Neural progenitor cell (in vitro differentiated cells): ENCODE data around the gene WDR48. TPM values are rescaled to one million over a fixed set of nuclear protein-coding genes. Genes with fewer than 3 reads are reported as not detected.

Experiments
- DNase-seq: peaks from one replicate; pipeline ENCODE4 v3.0.0-alpha.2; 2016; ENCODE audit warnings: low spot score
- H2AFZ ChIP-seq: fragments of 200-600 bp; sonication (generic); replicated peaks from 2 replicates; pipeline ENCODE4 v1.6.1; 2016; ENCODE audit warnings: antibody characterized with exemption
- H3F3A ChIP-seq: fragments of 200-600 bp; sonication (generic); 2 replicates; pipeline ENCODE4 v1.6.1; 2016; ENCODE audit warnings: antibody characterized with exemption, low read depth
- H3K27ac ChIP-seq: fragments of 200-600 bp; sonication (generic); 2 replicates; pipeline ENCODE4 v1.5.1; 2016; ENCODE audit warnings: mild to moderate bottlenecking
- H3K27me3 ChIP-seq: fragments of 200-600 bp; sonication (generic); 2 replicates; pipeline ENCODE4 v1.6.1; 2016; ENCODE audit warnings: mild to moderate bottlenecking, moderate library complexity
- H3K36me3 ChIP-seq: fragments of 200-600 bp; sonication (generic); 2 replicates; pipeline ENCODE4 v1.5.1; 2016
- H3K4me1 ChIP-seq: fragments of 200-600 bp; sonication (generic); 2 replicates; pipeline ENCODE4 v1.6.1; 2016; ENCODE audit warnings: mixed run types
- H3K4me2 ChIP-seq: fragments of 200-600 bp; sonication (generic); 2 replicates; pipeline ENCODE4 v1.6.1; 2016
- H3K4me3 ChIP-seq: fragments of 200-600 bp; sonication (generic); 2 replicates; pipeline ENCODE4 v1.5.1; 2016
- H3K79me2 ChIP-seq: fragments of 200-600 bp; sonication (generic); 2 replicates; pipeline ENCODE4 v1.6.1; 2016; ENCODE audit warnings: low read depth
- H3K9ac ChIP-seq: fragments of 200-600 bp; sonication (generic); 2 replicates; pipeline ENCODE4 v1.6.1; 2016
- H3K9me3 ChIP-seq: fragments of 200-600 bp; sonication (generic); 2 replicates; pipeline ENCODE4 v1.5.1; 2016; ENCODE audit warnings: low read depth
- H4K20me1 ChIP-seq: fragments of 200-600 bp; sonication (generic); 2 replicates; pipeline ENCODE4 v1.6.1; 2016; ENCODE audit warnings: low read depth
- H3K27ac Mint-ChIP-seq: 3 replicates; pipeline ENCODE4 v1.8.0; 2021; ENCODE audit warnings: mixed read lengths
- H3K27me3 Mint-ChIP-seq: 2 replicates; pipeline ENCODE4 v1.8.0; 2022; ENCODE audit warnings: low read depth, mild to moderate bottlenecking, inconsistent platforms, moderate library complexity, mixed read lengths; ENCODE audit not compliant: insufficient read depth
- H3K36me3 Mint-ChIP-seq: 3 replicates; pipeline ENCODE4 v1.8.0; 2021; ENCODE audit warnings: mixed read lengths
- H3K4me1 Mint-ChIP-seq: 3 replicates; pipeline ENCODE4 v1.8.0; 2021; ENCODE audit warnings: mixed read lengths
- H3K4me3 Mint-ChIP-seq: 3 replicates; pipeline ENCODE4 v1.8.0; 2021; ENCODE audit warnings: mild to moderate bottlenecking, moderate library complexity, mixed read lengths
- H3K9me3 Mint-ChIP-seq: 3 replicates; pipeline ENCODE4 v1.8.0; 2020; ENCODE audit warnings: mixed read lengths
- EZH2 ChIP-seq: fragments of 200-600 bp; sonication (generic); IDR thresholded peaks from 2 replicates; pipeline ENCODE4 v1.6.1; 2017; ENCODE audit warnings: antibody characterized with exemption, mild to moderate bottlenecking, moderate library complexity
- EZH2phosphoT487 ChIP-seq: fragments of 200-600 bp; sonication (generic); IDR thresholded peaks from 2 replicates; pipeline ENCODE4 v1.6.1; 2017; ENCODE audit warnings: antibody characterized with exemption
- total RNA-seq: library from RNA; depleted of rRNA; stranded (reverse); fragments of >200 nt; gene quantifications from 2 replicates; pipeline ENCODE4 v1.2.3, GENCODE V29; 2015; ENCODE audit warnings: low replicate concordance
- TF ChIP-seq, protein P1 (sequence below): fragments of 200-600 bp; sonication (generic); IDR thresholded peaks from 2 replicates; pipeline ENCODE4 v1.5.1; 2017; ENCODE audit warnings: antibody characterized with exemption, mild to moderate bottlenecking

WDR48 gene
- total RNA-seq, 1 donor from 2014 or later, result 127 TPM

GRCh38 chr3:39082666-39083313 is 31.0 kb downstream of the WDR48 start:
- DNase-seq, result no peak
- TF ChIP-seq EZH2, result no peak
- TF ChIP-seq, protein P1, sequence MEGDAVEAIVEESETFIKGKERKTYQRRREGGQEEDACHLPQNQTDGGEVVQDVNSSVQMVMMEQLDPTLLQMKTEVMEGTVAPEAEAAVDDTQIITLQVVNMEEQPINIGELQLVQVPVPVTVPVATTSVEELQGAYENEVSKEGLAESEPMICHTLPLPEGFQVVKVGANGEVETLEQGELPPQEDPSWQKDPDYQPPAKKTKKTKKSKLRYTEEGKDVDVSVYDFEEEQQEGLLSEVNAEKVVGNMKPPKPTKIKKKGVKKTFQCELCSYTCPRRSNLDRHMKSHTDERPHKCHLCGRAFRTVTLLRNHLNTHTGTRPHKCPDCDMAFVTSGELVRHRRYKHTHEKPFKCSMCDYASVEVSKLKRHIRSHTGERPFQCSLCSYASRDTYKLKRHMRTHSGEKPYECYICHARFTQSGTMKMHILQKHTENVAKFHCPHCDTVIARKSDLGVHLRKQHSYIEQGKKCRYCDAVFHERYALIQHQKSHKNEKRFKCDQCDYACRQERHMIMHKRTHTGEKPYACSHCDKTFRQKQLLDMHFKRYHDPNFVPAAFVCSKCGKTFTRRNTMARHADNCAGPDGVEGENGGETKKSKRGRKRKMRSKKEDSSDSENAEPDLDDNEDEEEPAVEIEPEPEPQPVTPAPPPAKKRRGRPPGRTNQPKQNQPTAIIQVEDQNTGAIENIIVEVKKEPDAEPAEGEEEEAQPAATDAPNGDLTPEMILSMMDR, result no peak
- no peak for TF ChIP-seq EZH2phosphoT487
- no peaks in the 10 kb centered on the region for H4K20me1 ChIP-seq
- no peak overlapping the region for H2AFZ ChIP-seq
- H3K27ac ChIP-seq, result no peak overlapping the region
- Mint-ChIP-seq H3K36me3 (peaks cover 25% of the 10 kb centered on the region), H3K9me3 (no peaks in the 10 kb centered on the region), H3K27me3 (no peaks in the 10 kb centered on the region), H3K4me3 (no peak overlapping the region), H3K27ac (no peak overlapping the region), H3K4me1 (no peaks in the 10 kb centered on the region)
- no peak overlapping the region for H3K4me3 ChIP-seq
- no peaks in the 10 kb centered on the region for H3F3A ChIP-seq
- H3K4me1 ChIP-seq, result no peaks in the 10 kb centered on the region
- no peaks in the 10 kb centered on the region for H3K27me3 ChIP-seq
- no peaks in the 10 kb centered on the region for H3K9me3 ChIP-seq
- H3K4me2 ChIP-seq, result no peak overlapping the region
- no peak overlapping the region for H3K9ac ChIP-seq
- peaks cover 5% of the 10 kb centered on the region for H3K36me3 ChIP-seq
- H3K79me2 ChIP-seq, result no peaks in the 10 kb centered on the region

- Mint-ChIP-seq H3K27ac (no peak overlapping the region), H3K4me1 (no peaks in the 10 kb centered on the region), H3K36me3 (peaks cover 25% of the 10 kb centered on the region), H3K27me3 (no peaks in the 10 kb centered on the region), H3K9me3 (no peaks in the 10 kb centered on the region), H3K4me3 (no peak overlapping the region)
- Histone ChIP-seq H3F3A (no peaks in the 10 kb centered on the region), H3K9ac (no peak overlapping the region), H4K20me1 (no peaks in the 10 kb centered on the region), H3K27me3 (no peaks in the 10 kb centered on the region), H3K4me2 (no peak overlapping the region), H3K27ac (no peak overlapping the region), H3K4me1 (no peaks in the 10 kb centered on the region), H3K79me2 (no peaks in the 10 kb centered on the region), H3K4me3 (no peak overlapping the region), H3K9me3 (no peaks in the 10 kb centered on the region), H3K36me3 (peaks cover 21% of the 10 kb centered on the region), H2AFZ (no peak overlapping the region)
- DNase-seq, result no peak
- TF ChIP-seq, protein P1, result no peak
- TF ChIP-seq EZH2, result no peak
- TF ChIP-seq EZH2phosphoT487, result no peak
Observed at GRCh38 chr3:39086144-39086543, 34.3 kb downstream of the WDR48 start.

DNA sequence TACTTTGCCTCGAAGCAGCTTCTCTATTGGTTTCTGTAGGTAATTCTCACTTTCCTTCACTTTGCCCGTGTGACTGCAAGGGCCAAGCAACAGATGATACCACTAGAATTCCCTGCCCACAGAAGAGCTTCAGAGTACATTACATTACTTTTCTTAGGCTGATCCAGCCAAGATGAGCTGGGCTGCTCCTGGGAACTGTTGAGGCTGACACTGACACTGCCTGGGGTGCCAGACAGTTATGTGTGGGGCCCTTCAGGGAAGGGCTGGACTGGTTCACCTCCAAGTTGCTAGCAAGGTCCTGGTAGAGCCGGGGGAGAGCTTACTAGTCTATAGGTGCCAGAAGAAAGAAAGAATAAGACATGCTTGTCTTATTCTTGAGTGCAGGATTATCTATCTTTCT is 36.6 kb downstream of the WDR48 start:
- Mint-ChIP-seq H3K27me3 (no peaks in the 10 kb centered on the region), H3K4me1 (no peaks in the 10 kb centered on the region), H3K4me3 (no peak overlapping the region), H3K36me3 (peaks cover 18% of the 10 kb centered on the region), H3K9me3 (no peaks in the 10 kb centered on the region), H3K27ac (no peak overlapping the region)
- Histone ChIP-seq H3K27me3 (no peaks in the 10 kb centered on the region), H3K36me3 (peaks cover 27% of the 10 kb centered on the region), H3K9me3 (no peaks in the 10 kb centered on the region), H2AFZ (no peak overlapping the region), H3K27ac (no peak overlapping the region), H3K4me2 (no peak overlapping the region), H3K9ac (no peak overlapping the region), H3K4me3 (no peak overlapping the region), H4K20me1 (no peaks in the 10 kb centered on the region), H3F3A (no peaks in the 10 kb centered on the region), H3K79me2 (no peaks in the 10 kb centered on the region), H3K4me1 (no peaks in the 10 kb centered on the region)
- no peak for DNase-seq
- no peak for TF ChIP-seq EZH2phosphoT487
- TF ChIP-seq, protein P1, result no peak
- TF ChIP-seq EZH2, result no peak
